ENCODE measurements around the gene WDR12.
"Not testable (repeated sequence)": the region's sequence is repeated elsewhere in the genome, so short reads cannot be mapped to it uniquely, and the experiment has no call there.

WDR12 gene

DNA sequence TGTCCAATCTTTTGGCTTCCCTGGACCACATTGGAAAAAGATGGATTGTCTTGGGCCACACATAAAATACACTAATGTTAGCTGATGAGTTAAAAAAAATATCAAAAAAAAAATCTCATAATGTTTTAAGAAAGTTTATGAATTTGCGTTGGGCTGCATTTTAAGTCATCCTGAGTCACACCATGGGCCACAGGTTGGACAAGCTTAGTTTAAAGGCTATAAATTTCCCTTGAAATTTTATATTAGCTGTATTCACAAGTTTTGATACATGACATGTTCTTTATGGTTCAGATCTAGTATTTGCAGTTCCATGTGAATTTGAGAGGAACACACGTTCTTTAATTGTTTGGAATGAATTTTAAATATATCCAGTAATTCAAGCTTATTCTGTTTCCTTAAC lies 22.5 kb upstream of the WDR12 start:
- no peak overlapping the region for H3K4me2 ChIP-seq (ENCODE audit: low read depth, low read length, poor library complexity, severe bottlenecking)
- no peaks in the 10 kb centered on the region for H4K20me1 ChIP-seq (ENCODE audit: low read depth, low read length)
- TF ChIP-seq, protein P1, sequence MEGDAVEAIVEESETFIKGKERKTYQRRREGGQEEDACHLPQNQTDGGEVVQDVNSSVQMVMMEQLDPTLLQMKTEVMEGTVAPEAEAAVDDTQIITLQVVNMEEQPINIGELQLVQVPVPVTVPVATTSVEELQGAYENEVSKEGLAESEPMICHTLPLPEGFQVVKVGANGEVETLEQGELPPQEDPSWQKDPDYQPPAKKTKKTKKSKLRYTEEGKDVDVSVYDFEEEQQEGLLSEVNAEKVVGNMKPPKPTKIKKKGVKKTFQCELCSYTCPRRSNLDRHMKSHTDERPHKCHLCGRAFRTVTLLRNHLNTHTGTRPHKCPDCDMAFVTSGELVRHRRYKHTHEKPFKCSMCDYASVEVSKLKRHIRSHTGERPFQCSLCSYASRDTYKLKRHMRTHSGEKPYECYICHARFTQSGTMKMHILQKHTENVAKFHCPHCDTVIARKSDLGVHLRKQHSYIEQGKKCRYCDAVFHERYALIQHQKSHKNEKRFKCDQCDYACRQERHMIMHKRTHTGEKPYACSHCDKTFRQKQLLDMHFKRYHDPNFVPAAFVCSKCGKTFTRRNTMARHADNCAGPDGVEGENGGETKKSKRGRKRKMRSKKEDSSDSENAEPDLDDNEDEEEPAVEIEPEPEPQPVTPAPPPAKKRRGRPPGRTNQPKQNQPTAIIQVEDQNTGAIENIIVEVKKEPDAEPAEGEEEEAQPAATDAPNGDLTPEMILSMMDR (IDR thresholded peaks at IDR 0.05; ENCODE audit: insufficient read depth, low read length, poor library complexity, severe bottlenecking), result no peak
- no peak for TF ChIP-seq EZH2phosphoT487 (conservative IDR thresholded peaks at IDR 0.05; ENCODE audit: low read length)
- no peak overlapping the region for H3K27ac ChIP-seq (ENCODE audit: low read depth, low read length)
- no peaks in the 10 kb centered on the region for H3K36me3 ChIP-seq (ENCODE audit: low read length)
- H3K4me3 ChIP-seq (ENCODE audit: insufficient read depth, low read length, poor library complexity, severe bottlenecking), result no peak overlapping the region
- H3K9me3 ChIP-seq (ENCODE audit: insufficient read depth, low read length), result no peaks in the 10 kb centered on the region
- no peaks in the 10 kb centered on the region for H3K79me2 ChIP-seq (ENCODE audit: insufficient read depth, low read length)
- no peak overlapping the region for H3K9ac ChIP-seq (ENCODE audit: low read length)
- no peak overlapping the region for H2AFZ ChIP-seq (ENCODE audit: low read depth, low read length, severe bottlenecking)
- H3K9me2 ChIP-seq (replicated peaks; ENCODE audit: insufficient read depth, low read length), result no peaks in the 10 kb centered on the region
- no peaks in the 10 kb centered on the region for H3K27me3 ChIP-seq (ENCODE audit: low read length)
- no peaks in the 10 kb centered on the region for H3F3A ChIP-seq (ENCODE audit: insufficient read depth)

DNA sequence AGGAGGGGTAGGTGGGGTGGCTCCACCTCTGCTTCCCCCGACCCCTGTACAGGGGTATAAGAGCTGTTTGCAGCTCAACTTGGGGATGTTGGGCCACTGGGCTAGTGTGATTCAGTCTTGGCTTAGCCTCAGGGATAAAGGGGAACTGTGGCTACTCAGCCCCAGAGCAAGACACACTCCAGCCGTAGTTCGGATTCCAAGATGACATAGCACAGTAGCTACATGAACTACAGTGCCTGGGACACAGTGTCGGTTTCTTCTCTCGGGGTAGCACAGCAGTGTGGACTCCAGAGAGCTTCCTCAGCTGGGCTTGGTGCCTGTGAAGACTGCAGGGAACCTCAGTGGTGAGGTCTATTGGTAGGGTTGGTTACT lies 21.7 kb upstream of the WDR12 start:
- no peaks in the 10 kb centered on the region for H3K9me3 ChIP-seq (ENCODE audit: insufficient read depth, low read length)
- H3K27me3 ChIP-seq (ENCODE audit: low read length), result no peaks in the 10 kb centered on the region
- no peak overlapping the region for H3K27ac ChIP-seq (ENCODE audit: low read depth, low read length)
- no peak overlapping the region for H3K4me3 ChIP-seq (ENCODE audit: insufficient read depth, low read length, poor library complexity, severe bottlenecking)
- no peak overlapping the region for H3K4me2 ChIP-seq (ENCODE audit: low read depth, low read length, poor library complexity, severe bottlenecking)
- H3K36me3 ChIP-seq (ENCODE audit: low read length), result no peaks in the 10 kb centered on the region
- H3K79me2 ChIP-seq (ENCODE audit: insufficient read depth, low read length), result no peaks in the 10 kb centered on the region
- no peak overlapping the region for H3K9ac ChIP-seq (ENCODE audit: low read length)
- no peaks in the 10 kb centered on the region for H3K9me2 ChIP-seq (replicated peaks; ENCODE audit: insufficient read depth, low read length)
- no peak overlapping the region for H2AFZ ChIP-seq (ENCODE audit: low read depth, low read length, severe bottlenecking)
- no peak for TF ChIP-seq EZH2phosphoT487 (conservative IDR thresholded peaks at IDR 0.05; ENCODE audit: low read length)
- no peaks in the 10 kb centered on the region for H4K20me1 ChIP-seq (ENCODE audit: low read depth, low read length)
- H3F3A ChIP-seq (ENCODE audit: insufficient read depth), result no peaks in the 10 kb centered on the region

DNA sequence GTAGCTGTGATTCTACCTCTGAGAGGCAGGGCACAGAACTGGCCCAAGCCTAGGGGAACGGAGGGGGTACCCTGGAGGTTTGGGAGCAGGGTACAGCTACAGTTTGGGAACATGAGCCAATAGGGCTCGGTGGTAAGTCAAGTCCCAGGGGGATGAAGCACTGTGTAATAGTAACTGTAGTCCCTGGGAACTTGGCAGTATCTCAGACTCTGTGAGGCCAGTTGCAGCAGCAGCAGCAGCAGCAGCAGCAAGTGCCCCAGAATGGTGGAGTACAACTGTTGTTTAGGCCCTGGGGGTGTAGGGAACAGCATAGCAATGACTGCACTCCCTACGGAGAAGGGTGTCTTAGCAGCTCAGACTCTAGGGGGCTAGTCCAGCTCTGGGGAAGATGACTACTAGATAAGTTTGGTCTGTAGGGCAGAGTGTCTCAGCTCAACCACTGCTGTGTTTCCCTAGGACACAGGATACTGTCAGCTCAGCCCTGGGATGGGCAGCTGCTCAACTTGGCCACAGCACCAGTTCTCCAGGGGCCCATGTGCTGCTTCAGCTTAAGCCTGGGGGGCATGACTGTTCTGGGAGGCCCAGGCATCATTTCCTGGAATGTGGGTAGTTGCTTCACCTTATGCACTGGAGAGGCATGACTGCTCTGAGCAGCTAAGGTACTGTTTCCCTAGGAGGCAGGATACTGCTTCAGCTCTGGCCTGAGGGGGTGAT lies 21.1 kb upstream of the WDR12 start:
- Histone ChIP-seq H3K27ac (ENCODE audit: low read depth, low read length) (no peak overlapping the region), H4K20me1 (ENCODE audit: low read depth, low read length) (no peaks in the 10 kb centered on the region), H3K9me3 (ENCODE audit: insufficient read depth, low read length) (no peaks in the 10 kb centered on the region), H3K9me2 (replicated peaks; ENCODE audit: insufficient read depth, low read length) (no peaks in the 10 kb centered on the region), H3K36me3 (ENCODE audit: low read length) (no peaks in the 10 kb centered on the region), H2AFZ (ENCODE audit: low read depth, low read length, severe bottlenecking) (no peak overlapping the region), H3F3A (ENCODE audit: insufficient read depth) (no peaks in the 10 kb centered on the region), H3K4me2 (ENCODE audit: low read depth, low read length, poor library complexity, severe bottlenecking) (no peak overlapping the region), H3K27me3 (ENCODE audit: low read length) (no peaks in the 10 kb centered on the region), H3K4me3 (ENCODE audit: insufficient read depth, low read length, poor library complexity, severe bottlenecking) (no peak overlapping the region), H3K9ac (ENCODE audit: low read length) (no peak overlapping the region), H3K79me2 (ENCODE audit: insufficient read depth, low read length) (no peaks in the 10 kb centered on the region)
- TF ChIP-seq, protein P1 (IDR thresholded peaks at IDR 0.05; ENCODE audit: insufficient read depth, low read length, poor library complexity, severe bottlenecking), result no peak
- TF ChIP-seq EZH2phosphoT487 (conservative IDR thresholded peaks at IDR 0.05; ENCODE audit: low read length), result no peak

DNA sequence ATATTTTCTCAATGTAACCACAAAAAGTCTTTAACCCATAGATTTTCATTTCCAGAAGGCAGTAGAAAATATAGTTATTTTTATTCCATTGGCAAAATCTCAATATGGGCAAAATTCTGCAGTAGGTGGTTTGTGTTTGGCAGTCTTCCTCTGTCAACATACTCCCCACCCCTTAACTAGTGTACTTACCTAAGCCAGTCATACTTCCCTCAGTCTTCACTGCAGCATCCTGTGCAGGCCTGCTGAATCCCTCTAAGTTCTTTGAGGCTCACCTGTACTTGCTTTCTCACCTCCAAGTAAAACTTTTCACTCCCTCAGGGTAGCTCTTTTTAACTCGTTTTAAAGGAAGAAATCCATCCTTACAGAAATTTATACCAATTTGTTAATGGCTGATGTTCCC lies 7.4 kb upstream of the WDR12 start:
- Histone ChIP-seq H3K9me2 (replicated peaks; ENCODE audit: insufficient read depth, low read length) (no peaks in the 10 kb centered on the region), H3K9me3 (ENCODE audit: insufficient read depth, low read length) (no peaks in the 10 kb centered on the region), H2AFZ (ENCODE audit: low read depth, low read length, severe bottlenecking) (no peak overlapping the region), H3K27ac (ENCODE audit: low read depth, low read length) (no peak overlapping the region), H4K20me1 (ENCODE audit: low read depth, low read length) (no peaks in the 10 kb centered on the region), H3K79me2 (ENCODE audit: insufficient read depth, low read length) (no peaks in the 10 kb centered on the region), H3K36me3 (ENCODE audit: low read length) (no peaks in the 10 kb centered on the region), H3K4me2 (ENCODE audit: low read depth, low read length, poor library complexity, severe bottlenecking) (no peak overlapping the region), H3F3A (ENCODE audit: insufficient read depth) (0 out of 2 replicates have a peak, but pooled peaks cover 3% of the 10 kb centered on the region), H3K4me3 (ENCODE audit: insufficient read depth, low read length, poor library complexity, severe bottlenecking) (no peak overlapping the region), H3K9ac (ENCODE audit: low read length) (no peak overlapping the region), H3K27me3 (ENCODE audit: low read length) (no peaks in the 10 kb centered on the region)
- TF ChIP-seq EZH2phosphoT487 (conservative IDR thresholded peaks at IDR 0.05; ENCODE audit: low read length), result no peak
- TF ChIP-seq, protein P1 (IDR thresholded peaks at IDR 0.05; ENCODE audit: insufficient read depth, low read length, poor library complexity, severe bottlenecking), result no peak

DNA sequence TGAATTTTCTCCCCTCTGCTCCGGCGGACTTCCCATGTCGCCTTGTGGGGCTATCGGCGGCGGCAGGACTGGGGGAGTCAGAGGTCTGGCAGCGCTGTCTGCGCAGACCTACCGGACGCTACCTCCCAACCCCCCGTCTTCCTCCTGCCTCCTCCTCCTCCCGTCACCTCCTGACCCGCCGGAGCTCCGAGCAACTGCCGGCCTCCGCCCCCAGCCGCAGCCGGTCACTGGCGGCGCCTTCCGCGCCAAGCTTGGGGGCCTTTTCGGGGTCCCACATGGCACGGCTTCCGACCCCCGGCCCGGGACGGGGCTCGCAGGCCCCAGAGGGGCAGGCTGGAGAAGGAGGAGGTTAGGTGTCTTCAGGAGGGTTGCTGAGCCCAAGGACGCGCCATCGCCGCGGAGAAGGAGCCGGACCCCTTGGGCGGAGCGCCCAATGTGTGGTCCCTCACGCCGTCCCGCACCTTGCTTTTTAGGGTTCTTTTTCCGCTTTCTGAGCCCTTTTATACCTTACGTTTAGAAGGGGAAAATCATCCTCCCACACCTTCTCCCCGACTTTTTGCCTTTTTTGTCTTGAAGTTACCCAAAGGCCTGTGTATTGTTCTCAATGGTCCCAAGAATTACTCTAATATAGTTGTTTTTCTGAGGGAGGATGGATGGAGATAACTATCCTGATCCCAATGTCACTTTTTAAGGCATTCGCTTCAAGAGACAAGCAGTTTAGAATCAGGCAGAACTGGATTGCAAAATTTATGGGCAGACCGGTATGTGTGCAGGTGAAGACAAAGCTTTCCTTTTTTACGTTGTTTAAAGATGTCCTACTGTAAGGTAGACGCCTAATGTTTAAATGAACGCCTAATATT lies 1.1 kb upstream of the WDR12 start:
- Histone ChIP-seq H3K4me3 (ENCODE audit: insufficient read depth, low read length, poor library complexity, severe bottlenecking) (peak overlapping the region; percentile 100), H2AFZ (ENCODE audit: low read depth, low read length, severe bottlenecking) (peak overlapping the region; percentile 99), H3K9ac (ENCODE audit: low read length) (peak overlapping the region; percentile 90), H3K27ac (ENCODE audit: low read depth, low read length) (peak overlapping the region; percentile 91), H3K4me2 (ENCODE audit: low read depth, low read length, poor library complexity, severe bottlenecking) (peak overlapping the region; percentile 100), H3K79me2 (ENCODE audit: insufficient read depth, low read length) (peaks cover 40% of the 10 kb centered on the region)
- not testable (repeated sequence) for H3F3A ChIP-seq (ENCODE audit: insufficient read depth); H4K20me1 ChIP-seq (ENCODE audit: low read depth, low read length); H3K9me2 ChIP-seq (replicated peaks; ENCODE audit: insufficient read depth, low read length); H3K9me3 ChIP-seq (ENCODE audit: insufficient read depth, low read length); H3K27me3 ChIP-seq (ENCODE audit: low read length); H3K36me3 ChIP-seq (ENCODE audit: low read length)
